A673 (cell line): ENCODE results near the gene EXOG. TPM values are rescaled to one million over a fixed set of nuclear protein-coding genes. Genes with fewer than 3 reads are reported as not detected.

Experiments used
- BruUV-seq: library from RNA; stranded (reverse); fragments of 400-500 nt; replicated peaks from 2 replicates; lab custom pipeline; 2021; lab: Mats Ljungman, UMichigan
- CTCF ChIA-PET: fragments of 300-600 bp; sonication (Branson Sonifier 250); formaldehyde crosslinking; loops from one replicate; lab custom pipeline; 2022; ENCODE audit warnings: antibody characterized with exemption; lab: Charles Lee
- POLR2A ChIA-PET: fragments of 300-600 bp; sonication (Branson Sonifier 250); formaldehyde crosslinking; loops from one replicate; lab custom pipeline; 2022; ENCODE audit warnings: antibody characterized with exemption; ENCODE audit not compliant: low non-redundant PET; lab: Charles Lee
- DNase-seq: peaks from one replicate; pipeline ENCODE4 v3.0.0-alpha.2; 2015; ENCODE audit warnings: low spot score
- H3K27ac ChIP-seq: fragments of 200-600 bp; sonication (generic); 2 replicates; pipeline ENCODE4 v1.5.1; 2016; ENCODE audit warnings: mixed run types, low read depth, mild to moderate bottlenecking, mixed read lengths, antibody characterized with exemption, low read length; ENCODE audit not compliant: poor library complexity, severe bottlenecking
- H3K27me3 ChIP-seq: fragments of 200-600 bp; sonication (generic); replicated peaks from 2 replicates; pipeline ENCODE4 v1.6.1; 2017; ENCODE audit warnings: mixed run types, low read depth, mild to moderate bottlenecking, mixed read lengths, antibody characterized with exemption, low read length; ENCODE audit not compliant: insufficient read depth, poor library complexity
- H3K36me3 ChIP-seq: fragments of 200-600 bp; sonication (generic); 2 replicates; pipeline ENCODE4 v1.6.1; 2016; ENCODE audit warnings: mixed run types, mild to moderate bottlenecking, mixed read lengths, antibody characterized with exemption, low read length; ENCODE audit not compliant: insufficient read depth, poor library complexity, severe bottlenecking
- H3K4me1 ChIP-seq: fragments of 200-600 bp; sonication (generic); 2 replicates; pipeline ENCODE4 v1.6.1; 2017; ENCODE audit warnings: mixed run types, mild to moderate bottlenecking, mixed read lengths, antibody characterized with exemption, low read length; ENCODE audit not compliant: insufficient read depth, poor library complexity, severe bottlenecking
- H3K4me3 ChIP-seq: fragments of 200-600 bp; sonication (generic); 2 replicates; pipeline ENCODE4 v1.5.1; 2016; ENCODE audit warnings: low read depth, mixed run types, mild to moderate bottlenecking, mixed read lengths, low read length; ENCODE audit not compliant: poor library complexity, severe bottlenecking
- H3K9me3 ChIP-seq: fragments of 200-600 bp; sonication (generic); 2 replicates; pipeline ENCODE4 v1.6.1; 2016; ENCODE audit warnings: mixed run types, low read depth, mild to moderate bottlenecking, mixed read lengths, antibody characterized with exemption, low read length; ENCODE audit not compliant: poor library complexity, severe bottlenecking
- EZH2 ChIP-seq: fragments of 200-600 bp; sonication (generic); IDR thresholded peaks from 2 replicates; pipeline ENCODE4 v1.6.1; 2017; ENCODE audit warnings: borderline replicate concordance, low read depth, mild to moderate bottlenecking, mixed read lengths, antibody characterized with exemption, low read length; ENCODE audit not compliant: poor library complexity, severe bottlenecking
- intact Hi-C: fragments of 100-400 bp; cut with micrococcal nuclease; formaldehyde crosslinking; loops from one replicate; pipeline ENCODE4 v1.10.0; 2022; ENCODE audit not compliant: unreplicated experiment
- total RNA-seq: library from RNA; stranded (reverse); gene quantifications from 2 replicates; pipeline ENCODE4 v1.2.3, GENCODE V29; 2021
- TF ChIP-seq, protein P1 (sequence below): fragments of 300-800, 200-600 bp; sonication (generic); conservative IDR thresholded peaks from 2 replicates; pipeline ENCODE4 v1.5.1; 2017; ENCODE audit warnings: low read depth, mild to moderate bottlenecking, antibody characterized with exemption, low read length, moderate library complexity, mixed read lengths

The EXOG gene
- total RNA-seq, 1 experiment from 2014 or later, result 12.4 TPM

DNA sequence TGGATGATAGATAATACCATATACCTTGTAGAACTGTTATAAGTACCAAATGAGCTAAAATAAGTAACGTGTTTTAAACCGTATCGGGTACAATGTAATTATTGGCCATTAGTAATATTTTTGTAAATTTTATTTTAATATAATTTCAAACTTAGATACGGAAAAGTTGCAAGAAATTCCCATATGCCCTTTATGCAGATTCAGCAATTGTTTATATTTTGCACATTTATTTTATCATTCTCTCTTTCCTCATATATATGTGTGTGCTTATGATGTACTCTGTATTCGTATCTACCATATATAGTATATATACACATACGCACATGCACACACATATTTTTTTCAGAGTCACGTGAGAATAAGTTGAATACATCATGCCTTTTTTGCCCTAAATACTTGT lies 38.5 kb downstream of the EXOG start:
- POLR2A ChIA-PET, result no interaction called here
- no peak for DNase-seq
- Histone ChIP-seq H3K4me1 (no peaks in the 10 kb centered on the region), H3K36me3 (no peaks in the 10 kb centered on the region), H3K4me3 (no peak overlapping the region), H3K27me3 (no peaks in the 10 kb centered on the region), H3K27ac (no peak overlapping the region), H3K9me3 (no peaks in the 10 kb centered on the region)
- BruUV-seq, result no TSS peak
- CTCF ChIA-PET, result no interaction called here
- intact Hi-C loops, result no loop called here
- TF ChIP-seq, protein P1, sequence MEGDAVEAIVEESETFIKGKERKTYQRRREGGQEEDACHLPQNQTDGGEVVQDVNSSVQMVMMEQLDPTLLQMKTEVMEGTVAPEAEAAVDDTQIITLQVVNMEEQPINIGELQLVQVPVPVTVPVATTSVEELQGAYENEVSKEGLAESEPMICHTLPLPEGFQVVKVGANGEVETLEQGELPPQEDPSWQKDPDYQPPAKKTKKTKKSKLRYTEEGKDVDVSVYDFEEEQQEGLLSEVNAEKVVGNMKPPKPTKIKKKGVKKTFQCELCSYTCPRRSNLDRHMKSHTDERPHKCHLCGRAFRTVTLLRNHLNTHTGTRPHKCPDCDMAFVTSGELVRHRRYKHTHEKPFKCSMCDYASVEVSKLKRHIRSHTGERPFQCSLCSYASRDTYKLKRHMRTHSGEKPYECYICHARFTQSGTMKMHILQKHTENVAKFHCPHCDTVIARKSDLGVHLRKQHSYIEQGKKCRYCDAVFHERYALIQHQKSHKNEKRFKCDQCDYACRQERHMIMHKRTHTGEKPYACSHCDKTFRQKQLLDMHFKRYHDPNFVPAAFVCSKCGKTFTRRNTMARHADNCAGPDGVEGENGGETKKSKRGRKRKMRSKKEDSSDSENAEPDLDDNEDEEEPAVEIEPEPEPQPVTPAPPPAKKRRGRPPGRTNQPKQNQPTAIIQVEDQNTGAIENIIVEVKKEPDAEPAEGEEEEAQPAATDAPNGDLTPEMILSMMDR, result no peak
- no peak for TF ChIP-seq EZH2

DNA sequence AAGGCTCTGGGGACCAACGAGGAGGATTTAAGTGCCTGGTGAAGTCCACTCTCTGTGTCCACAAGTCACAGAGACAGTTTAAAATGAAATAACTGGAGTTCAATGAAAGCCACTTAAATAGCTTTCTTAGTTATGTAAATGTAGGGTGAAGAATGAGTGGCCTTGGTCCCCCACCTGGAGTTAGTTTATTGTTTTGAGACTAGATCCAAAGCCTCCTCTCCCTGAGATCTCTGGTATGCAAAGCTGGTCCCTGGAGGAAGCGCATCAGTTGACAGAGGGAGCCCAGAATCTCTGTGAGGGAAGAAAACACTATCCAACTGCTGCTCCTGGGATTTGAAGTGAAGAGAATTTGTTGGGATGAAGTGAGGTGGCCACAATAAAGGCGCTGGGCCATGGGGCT lies 40.5 kb downstream of the EXOG start:
- ChIA-PET POLR2A (no interaction called here), CTCF (no interaction called here)
- DNase-seq, result no peak
- no peak overlapping the region for H3K4me3 ChIP-seq
- no peaks in the 10 kb centered on the region for H3K27me3 ChIP-seq
- intact Hi-C loops, result no loop called here
- TF ChIP-seq EZH2, result no peak
- TF ChIP-seq, protein P1, result no peak
- BruUV-seq, result no TSS peak
- no peaks in the 10 kb centered on the region for H3K36me3 ChIP-seq
- H3K9me3 ChIP-seq, result no peaks in the 10 kb centered on the region
- no peaks in the 10 kb centered on the region for H3K4me1 ChIP-seq
- H3K27ac ChIP-seq, result no peak overlapping the region

DNA sequence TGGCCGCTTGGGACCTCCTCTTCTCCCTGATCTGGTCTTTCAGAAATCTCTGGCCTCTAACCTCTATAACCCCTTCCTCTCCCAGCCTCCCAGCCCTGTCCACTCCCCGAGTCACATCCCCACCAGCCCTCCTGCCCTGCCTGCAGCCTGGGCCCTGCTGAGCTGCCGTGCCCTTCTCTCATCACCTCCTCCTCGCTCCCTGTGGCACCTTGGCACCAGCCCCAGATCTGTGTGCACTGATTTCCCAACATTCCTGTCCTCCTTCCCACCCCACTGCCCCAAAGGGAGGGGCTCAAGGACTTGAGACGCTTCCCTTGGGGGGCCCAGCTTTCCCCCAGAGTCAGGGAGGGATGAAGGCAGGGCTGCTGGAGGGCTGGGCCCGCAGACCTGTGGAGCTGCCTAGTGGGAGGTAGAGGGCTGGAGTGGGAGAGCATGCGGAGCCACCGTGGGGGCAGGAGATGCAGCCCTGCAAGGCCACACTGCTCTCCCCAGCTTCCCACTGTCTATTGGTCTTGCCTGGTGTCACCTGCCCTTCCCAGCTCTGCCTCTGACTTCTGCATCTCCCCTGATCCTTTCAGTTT lies 42.7 kb downstream of the EXOG start:
- H3K4me3 ChIP-seq, result no peak overlapping the region
- no peaks in the 10 kb centered on the region for H3K4me1 ChIP-seq
- H3K36me3 ChIP-seq, result no peaks in the 10 kb centered on the region
- ChIA-PET CTCF (no interaction called here), POLR2A (no interaction called here)
- H3K27me3 ChIP-seq, result no peaks in the 10 kb centered on the region
- intact Hi-C loops, result no loop called here
- no peak overlapping the region for H3K27ac ChIP-seq
- H3K9me3 ChIP-seq, result no peaks in the 10 kb centered on the region
- no peak for DNase-seq
- BruUV-seq, result no TSS peak
- TF ChIP-seq, protein P1, result no peak
- no peak for TF ChIP-seq EZH2
